Astrocyte (in vitro differentiated cells and primary cell): ENCODE results near the gene MAMLD1.

Experiments
- CTCF ChIP-seq: IDR thresholded peaks from 2 replicates; pipeline ENCODE4 v1.5.1; 2011; ENCODE audit warnings: low read depth, mild to moderate bottlenecking, inconsistent platforms, low read length, moderate library complexity; ENCODE audit not compliant: insufficient read depth
- EZH2 ChIP-seq: IDR thresholded peaks from 2 replicates; pipeline ENCODE4 v1.6.1; 2012; ENCODE audit warnings: mild to moderate bottlenecking, low read length, inconsistent platforms; ENCODE audit not compliant: insufficient read depth

GRCh38 chrX:150483356-150483985 is 120.4 kb downstream of the MAMLD1 start:
- TF ChIP-seq CTCF (no peak), EZH2 (no peak)
